HEK293 (cell line): ENCODE measurements around the gene FIG4.

ENCODE experiments used
- KLF17 ChIP-seq: fragments of 450-650 bp; formaldehyde crosslinking; IDR thresholded peaks from 2 replicates; pipeline ENCODE4 v1.5.1; 2016; ENCODE audit warnings: missing biosample characterization, missing genetic modification characterization
- OSR2 ChIP-seq: fragments of 450-650 bp; formaldehyde crosslinking; IDR thresholded peaks from 2 replicates; pipeline ENCODE4 v1.5.1; 2016; ENCODE audit warnings: missing biosample characterization, missing genetic modification characterization
- PATZ1 ChIP-seq: fragments of 450-650 bp; formaldehyde crosslinking; IDR thresholded peaks from 2 replicates; pipeline ENCODE4 v1.5.1; 2016; ENCODE audit warnings: missing biosample characterization, missing genetic modification characterization
- SP2 ChIP-seq: fragments of 450-650 bp; formaldehyde crosslinking; IDR thresholded peaks from 2 replicates; pipeline ENCODE4 v1.5.1; 2016; ENCODE audit warnings: missing biosample characterization, missing genetic modification characterization
- SP7 ChIP-seq: fragments of 450-650 bp; formaldehyde crosslinking; IDR thresholded peaks from 2 replicates; pipeline ENCODE4 v1.5.1; 2016; ENCODE audit warnings: missing biosample characterization, missing genetic modification characterization
- WT1 ChIP-seq: fragments of 450-650 bp; formaldehyde crosslinking; IDR thresholded peaks from 2 replicates; pipeline ENCODE4 v1.5.1; 2016; ENCODE audit warnings: missing biosample characterization, missing genetic modification characterization
- ZBTB20 ChIP-seq: fragments of 450-650 bp; formaldehyde crosslinking; IDR thresholded peaks from 2 replicates; pipeline ENCODE4 v1.5.1; 2016; ENCODE audit warnings: missing biosample characterization, missing genetic modification characterization
- ZNF148 ChIP-seq: fragments of 450-650 bp; formaldehyde crosslinking; IDR thresholded peaks from 2 replicates; pipeline ENCODE4 v1.5.0; 2017; ENCODE audit warnings: missing biosample characterization, missing genetic modification characterization, borderline replicate concordance
- ZNF16 ChIP-seq: fragments of 450-650 bp; formaldehyde crosslinking; IDR thresholded peaks from 2 replicates; pipeline ENCODE4 v1.5.1; 2016; ENCODE audit warnings: low read depth, missing biosample characterization, missing genetic modification characterization
- ZNF2 ChIP-seq: fragments of 450-650 bp; formaldehyde crosslinking; IDR thresholded peaks from 2 replicates; pipeline ENCODE4 v1.5.1; 2016; ENCODE audit warnings: missing biosample characterization, missing genetic modification characterization
- ZNF354C ChIP-seq: fragments of 450-650 bp; formaldehyde crosslinking; IDR thresholded peaks from 2 replicates; pipeline ENCODE4 v1.5.1; 2016; ENCODE audit warnings: missing biosample characterization, missing genetic modification characterization, low read depth, borderline replicate concordance
- ZNF391 ChIP-seq: fragments of 450-650 bp; formaldehyde crosslinking; IDR thresholded peaks from 2 replicates; pipeline ENCODE4 v1.5.1; 2016; ENCODE audit warnings: low read depth, missing biosample characterization, missing genetic modification characterization, borderline replicate concordance
- ZNF398 ChIP-seq: fragments of 450-650 bp; formaldehyde crosslinking; IDR thresholded peaks from 2 replicates; pipeline ENCODE4 v1.5.1; 2017; ENCODE audit warnings: missing biosample characterization, missing genetic modification characterization
- ZNF404 ChIP-seq: fragments of 450-650 bp; formaldehyde crosslinking; IDR thresholded peaks from 2 replicates; pipeline ENCODE4 v1.5.1; 2017; ENCODE audit warnings: missing biosample characterization, missing genetic modification characterization
- ZNF433 ChIP-seq: fragments of 450-650 bp; formaldehyde crosslinking; IDR thresholded peaks from 2 replicates; pipeline ENCODE4 v1.5.1; 2016; ENCODE audit warnings: missing biosample characterization, missing genetic modification characterization, low read depth
- ZNF510 ChIP-seq: fragments of 450-650 bp; formaldehyde crosslinking; IDR thresholded peaks from 2 replicates; pipeline ENCODE4 v1.5.1; 2018; ENCODE audit warnings: mild to moderate bottlenecking, missing genetic modification characterization, missing biosample characterization; ENCODE audit not compliant: insufficient replicate concordance
- ZNF629 ChIP-seq: fragments of 450-650 bp; formaldehyde crosslinking; IDR thresholded peaks from 2 replicates; pipeline ENCODE4 v1.5.1; 2017; ENCODE audit warnings: missing biosample characterization, missing genetic modification characterization
- ZNF654 ChIP-seq: fragments of 450-650 bp; formaldehyde crosslinking; IDR thresholded peaks from 2 replicates; pipeline ENCODE4 v1.5.1; 2016; ENCODE audit warnings: low read depth, missing biosample characterization, missing genetic modification characterization
- ZNF664 ChIP-seq: fragments of 450-650 bp; formaldehyde crosslinking; IDR thresholded peaks from 2 replicates; pipeline ENCODE4 v1.5.1; 2016; ENCODE audit warnings: missing biosample characterization, missing genetic modification characterization
- ZNF701 ChIP-seq: fragments of 450-650 bp; formaldehyde crosslinking; IDR thresholded peaks from 2 replicates; pipeline ENCODE4 v1.5.1; 2016; ENCODE audit warnings: missing biosample characterization, missing genetic modification characterization
- ZNF76 ChIP-seq: fragments of 450-650 bp; formaldehyde crosslinking; IDR thresholded peaks from 2 replicates; pipeline ENCODE4; 2016; ENCODE audit warnings: low read depth, missing biosample characterization, missing genetic modification characterization, borderline replicate concordance
- ZNF768 ChIP-seq: fragments of 450-650 bp; formaldehyde crosslinking; IDR thresholded peaks from 2 replicates; pipeline ENCODE4 v1.5.1; 2018; ENCODE audit warnings: missing biosample characterization, mild to moderate bottlenecking, missing genetic modification characterization
- ZNF837 ChIP-seq: fragments of 450-650 bp; formaldehyde crosslinking; IDR thresholded peaks from 2 replicates; pipeline ENCODE4 v1.5.1; 2016; ENCODE audit warnings: missing biosample characterization, missing genetic modification characterization
- ZXDB ChIP-seq: fragments of 450-650 bp; formaldehyde crosslinking; IDR thresholded peaks from 2 replicates; pipeline ENCODE4 v1.5.1; 2016; ENCODE audit warnings: missing biosample characterization, missing genetic modification characterization
- TF ChIP-seq, protein P1 (sequence below): fragments of 450-650 bp; formaldehyde crosslinking; IDR thresholded peaks from 2 replicates; pipeline ENCODE4 v1.5.1; 2016; ENCODE audit warnings: missing biosample characterization, missing genetic modification characterization
- TF ChIP-seq, protein P2 (sequence below): fragments of 450-650 bp; formaldehyde crosslinking; IDR thresholded peaks from 2 replicates; pipeline ENCODE4 v1.5.1; 2016; ENCODE audit warnings: missing biosample characterization, missing genetic modification characterization

FIG4 gene

GRCh38 chr6:109705258-109705657, 14.2 kb downstream of the FIG4 start (continued):
- TF ChIP-seq ZNF701 (no peak), ZNF837 (tag by site-specific recombination) (no peak), ZNF510 (no peak), PATZ1 (no peak), ZNF76 (no peak), ZNF16 (tag by site-specific recombination) (no peak), ZNF404 (tag by site-specific recombination) (no peak), WT1 (tag by site-specific recombination) (no peak), ZNF398 (tag by site-specific recombination) (no peak), ZNF2 (tag by site-specific recombination) (peak; percentile 78), ZNF433 (tag by site-specific recombination) (no peak), SP7 (tag by site-specific recombination) (0 out of 2 replicates have a peak, but pooled peaks have one; percentile 28), ZNF664 (tag by site-specific recombination) (no peak), OSR2 (no peak), ZNF354C (no peak), ZBTB20 (tag by site-specific recombination) (no peak), KLF17 (tag by site-specific recombination) (no peak), ZNF768 (no peak), ZNF148 (tag by site-specific recombination) (no peak), SP2 (tag by site-specific recombination) (no peak), ZNF654 (tag by site-specific recombination) (peak; percentile 99), ZXDB (0 out of 2 replicates have a peak, but pooled peaks have one; percentile 47), ZNF391 (peak; percentile 33; the same call in 1 of the 2 replicates), ZNF629 (tag by site-specific recombination) (no peak)
- TF ChIP-seq, protein P1, sequence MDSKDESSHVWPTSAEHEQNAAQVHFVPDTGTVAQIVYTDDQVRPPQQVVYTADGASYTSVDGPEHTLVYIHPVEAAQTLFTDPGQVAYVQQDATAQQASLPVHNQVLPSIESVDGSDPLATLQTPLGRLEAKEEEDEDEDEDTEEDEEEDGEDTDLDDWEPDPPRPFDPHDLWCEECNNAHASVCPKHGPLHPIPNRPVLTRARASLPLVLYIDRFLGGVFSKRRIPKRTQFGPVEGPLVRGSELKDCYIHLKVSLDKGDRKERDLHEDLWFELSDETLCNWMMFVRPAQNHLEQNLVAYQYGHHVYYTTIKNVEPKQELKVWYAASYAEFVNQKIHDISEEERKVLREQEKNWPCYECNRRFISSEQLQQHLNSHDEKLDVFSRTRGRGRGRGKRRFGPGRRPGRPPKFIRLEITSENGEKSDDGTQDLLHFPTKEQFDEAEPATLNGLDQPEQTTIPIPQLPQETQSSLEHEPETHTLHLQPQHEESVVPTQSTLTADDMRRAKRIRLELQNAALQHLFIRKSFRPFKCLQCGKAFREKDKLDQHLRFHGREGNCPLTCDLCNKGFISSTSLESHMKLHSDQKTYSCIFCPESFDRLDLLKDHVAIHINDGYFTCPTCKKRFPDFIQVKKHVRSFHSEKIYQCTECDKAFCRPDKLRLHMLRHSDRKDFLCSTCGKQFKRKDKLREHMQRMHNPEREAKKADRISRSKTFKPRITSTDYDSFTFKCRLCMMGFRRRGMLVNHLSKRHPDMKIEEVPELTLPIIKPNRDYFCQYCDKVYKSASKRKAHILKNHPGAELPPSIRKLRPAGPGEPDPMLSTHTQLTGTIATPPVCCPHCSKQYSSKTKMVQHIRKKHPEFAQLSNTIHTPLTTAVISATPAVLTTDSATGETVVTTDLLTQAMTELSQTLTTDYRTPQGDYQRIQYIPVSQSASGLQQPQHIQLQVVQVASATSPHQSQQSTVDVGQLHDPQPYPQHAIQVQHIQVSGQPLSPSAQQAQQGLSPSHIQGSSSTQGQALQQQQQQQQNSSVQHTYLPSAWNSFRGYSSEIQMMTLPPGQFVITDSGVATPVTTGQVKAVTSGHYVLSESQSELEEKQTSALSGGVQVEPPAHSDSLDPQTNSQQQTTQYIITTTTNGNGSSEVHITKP (tag by site-specific recombination): peak; percentile 40
- TF ChIP-seq, protein P2, sequence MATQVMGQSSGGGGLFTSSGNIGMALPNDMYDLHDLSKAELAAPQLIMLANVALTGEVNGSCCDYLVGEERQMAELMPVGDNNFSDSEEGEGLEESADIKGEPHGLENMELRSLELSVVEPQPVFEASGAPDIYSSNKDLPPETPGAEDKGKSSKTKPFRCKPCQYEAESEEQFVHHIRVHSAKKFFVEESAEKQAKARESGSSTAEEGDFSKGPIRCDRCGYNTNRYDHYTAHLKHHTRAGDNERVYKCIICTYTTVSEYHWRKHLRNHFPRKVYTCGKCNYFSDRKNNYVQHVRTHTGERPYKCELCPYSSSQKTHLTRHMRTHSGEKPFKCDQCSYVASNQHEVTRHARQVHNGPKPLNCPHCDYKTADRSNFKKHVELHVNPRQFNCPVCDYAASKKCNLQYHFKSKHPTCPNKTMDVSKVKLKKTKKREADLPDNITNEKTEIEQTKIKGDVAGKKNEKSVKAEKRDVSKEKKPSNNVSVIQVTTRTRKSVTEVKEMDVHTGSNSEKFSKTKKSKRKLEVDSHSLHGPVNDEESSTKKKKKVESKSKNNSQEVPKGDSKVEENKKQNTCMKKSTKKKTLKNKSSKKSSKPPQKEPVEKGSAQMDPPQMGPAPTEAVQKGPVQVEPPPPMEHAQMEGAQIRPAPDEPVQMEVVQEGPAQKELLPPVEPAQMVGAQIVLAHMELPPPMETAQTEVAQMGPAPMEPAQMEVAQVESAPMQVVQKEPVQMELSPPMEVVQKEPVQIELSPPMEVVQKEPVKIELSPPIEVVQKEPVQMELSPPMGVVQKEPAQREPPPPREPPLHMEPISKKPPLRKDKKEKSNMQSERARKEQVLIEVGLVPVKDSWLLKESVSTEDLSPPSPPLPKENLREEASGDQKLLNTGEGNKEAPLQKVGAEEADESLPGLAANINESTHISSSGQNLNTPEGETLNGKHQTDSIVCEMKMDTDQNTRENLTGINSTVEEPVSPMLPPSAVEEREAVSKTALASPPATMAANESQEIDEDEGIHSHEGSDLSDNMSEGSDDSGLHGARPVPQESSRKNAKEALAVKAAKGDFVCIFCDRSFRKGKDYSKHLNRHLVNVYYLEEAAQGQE: no peak
